HEK293 (cell line): ENCODE data around the gene CPT1C.

Experiments
- CTCF ChIA-PET: fragments of 350-600 bp; formaldehyde crosslinking; extraction: SDS; loops from one replicate; lab custom pipeline; 2021; ENCODE audit warnings: antibody characterized with exemption; lab: Yijun Ruan, JAX
- POLR2A ChIA-PET: fragments of 300-600 bp; formaldehyde crosslinking; extraction: SDS; loops from one replicate; lab custom pipeline; 2020; ENCODE audit warnings: antibody characterized with exemption, inconsistent platforms; lab: Yijun Ruan, JAX
- H3K27ac ChIP-seq: fragments of 200-500 bp; sonication (Bioruptor generic); 2 replicates; pipeline ENCODE4 v1.5.1; 2014; ENCODE audit warnings: low read depth, low read length, control low read depth, inconsistent platforms; ENCODE audit errors: extremely low read depth
- H3K36me3 ChIP-seq, 2 experiments: fragments of 200-500 bp in 1 of 2; sonication (Bioruptor generic) in 1 of 2; 1 replicate in 1 of 2; 2 replicates in 1 of 2; pipeline ENCODE4 v1.5.1; 2014 to 2017; ENCODE audit warnings: inconsistent platforms in 2 of 2, low read length in 2 of 2; ENCODE audit not compliant: control insufficient read depth in 2 of 2, insufficient read depth in 1 of 2
- H3K4me1 ChIP-seq: fragments of 200-500 bp; sonication (Bioruptor generic); 2 replicates; pipeline ENCODE4 v1.5.1; 2014; ENCODE audit warnings: mild to moderate bottlenecking, low read length, inconsistent platforms; ENCODE audit not compliant: control insufficient read depth, insufficient read depth
- H3K4me3 ChIP-seq: 2 replicates; pipeline ENCODE4 v1.5.1; 2011; ENCODE audit warnings: low read depth, mild to moderate bottlenecking, control low read depth, low read length, moderate library complexity
- H3K9me3 ChIP-seq: fragments of 200-500 bp; sonication (Bioruptor generic); 2 replicates; pipeline ENCODE4 v1.5.1; 2014; ENCODE audit warnings: low read depth, low read length, inconsistent platforms; ENCODE audit not compliant: control insufficient read depth, insufficient read depth
- BCL11B ChIP-seq: fragments of 450-650 bp; formaldehyde crosslinking; IDR thresholded peaks from 2 replicates; pipeline ENCODE4 v1.5.1; 2016; ENCODE audit warnings: low read depth, missing biosample characterization, missing genetic modification characterization
- MZF1 ChIP-seq: fragments of 450-650 bp; formaldehyde crosslinking; IDR thresholded peaks from 2 replicates; pipeline ENCODE4 v1.5.1; 2017; ENCODE audit warnings: missing biosample characterization, missing genetic modification characterization, borderline replicate concordance
- SCRT1 ChIP-seq: fragments of 450-650 bp; formaldehyde crosslinking; IDR thresholded peaks from 2 replicates; pipeline ENCODE4 v1.5.1; 2016; ENCODE audit warnings: missing biosample characterization, missing genetic modification characterization, borderline replicate concordance
- SP3 ChIP-seq: fragments of 450-650 bp; formaldehyde crosslinking; IDR thresholded peaks from 2 replicates; pipeline ENCODE4 v1.5.1; 2016; ENCODE audit warnings: missing biosample characterization, missing genetic modification characterization
- SP7 ChIP-seq: fragments of 450-650 bp; formaldehyde crosslinking; IDR thresholded peaks from 2 replicates; pipeline ENCODE4 v1.5.1; 2016; ENCODE audit warnings: missing biosample characterization, missing genetic modification characterization
- TRIM28 ChIP-seq: IDR thresholded peaks from 2 replicates; pipeline ENCODE4 v1.6.1; 2011; ENCODE audit warnings: low read length, control low read depth, borderline replicate concordance
- YY1 ChIP-seq: fragments of 450-650 bp; formaldehyde crosslinking; IDR thresholded peaks from 2 replicates; pipeline ENCODE4 v1.5.1; 2018; ENCODE audit warnings: missing biosample characterization, missing genetic modification characterization
- ZBTB17 ChIP-seq: fragments of 450-650 bp; formaldehyde crosslinking; IDR thresholded peaks from 2 replicates; pipeline ENCODE4 v1.5.1; 2016; ENCODE audit warnings: missing biosample characterization, missing genetic modification characterization
- ZBTB48 ChIP-seq: fragments of 450-650 bp; formaldehyde crosslinking; IDR thresholded peaks from 2 replicates; pipeline ENCODE4 v1.5.1; 2016; ENCODE audit warnings: missing biosample characterization, missing genetic modification characterization
- ZFP3 ChIP-seq: fragments of 450-650 bp; formaldehyde crosslinking; IDR thresholded peaks from 2 replicates; pipeline ENCODE4 v1.5.1; 2016; ENCODE audit warnings: low read depth, missing biosample characterization, missing genetic modification characterization
- ZFP41 ChIP-seq: fragments of 450-650 bp; formaldehyde crosslinking; IDR thresholded peaks from 2 replicates; pipeline ENCODE4 v1.5.1; 2016; ENCODE audit warnings: missing biosample characterization, missing genetic modification characterization, borderline replicate concordance
- ZNF114 ChIP-seq: fragments of 450-650 bp; formaldehyde crosslinking; IDR thresholded peaks from 2 replicates; pipeline ENCODE4 v1.5.0; 2017; ENCODE audit warnings: missing biosample characterization, missing genetic modification characterization
- ZNF157 ChIP-seq: fragments of 450-650 bp; formaldehyde crosslinking; IDR thresholded peaks from 2 replicates; pipeline ENCODE4 v1.5.1; 2016; ENCODE audit warnings: missing biosample characterization, missing genetic modification characterization
- ZNF16 ChIP-seq: fragments of 450-650 bp; formaldehyde crosslinking; IDR thresholded peaks from 2 replicates; pipeline ENCODE4 v1.5.1; 2016; ENCODE audit warnings: low read depth, missing biosample characterization, missing genetic modification characterization
- ZNF24 ChIP-seq: fragments of 450-650 bp; formaldehyde crosslinking; IDR thresholded peaks from 2 replicates; pipeline ENCODE4 v1.5.1; 2016; ENCODE audit warnings: missing biosample characterization, missing genetic modification characterization
- ZNF311 ChIP-seq: fragments of 450-650 bp; formaldehyde crosslinking; IDR thresholded peaks from 2 replicates; pipeline ENCODE4 v1.5.1; 2017; ENCODE audit warnings: missing biosample characterization, missing genetic modification characterization, borderline replicate concordance
- ZNF335 ChIP-seq: fragments of 450-650 bp; formaldehyde crosslinking; conservative IDR thresholded peaks from 2 replicates; pipeline ENCODE4 v1.5.1; 2016; ENCODE audit warnings: missing biosample characterization, missing genetic modification characterization
- ZNF350 ChIP-seq: fragments of 450-650 bp; formaldehyde crosslinking; IDR thresholded peaks from 2 replicates; pipeline ENCODE4 v1.5.0; 2017; ENCODE audit warnings: missing biosample characterization, mild to moderate bottlenecking, missing genetic modification characterization
- ZNF521 ChIP-seq: fragments of 450-650 bp; formaldehyde crosslinking; IDR thresholded peaks from 2 replicates; pipeline ENCODE4 v1.5.1; 2017; ENCODE audit warnings: missing biosample characterization, mild to moderate bottlenecking, missing genetic modification characterization
- ZNF529 ChIP-seq: fragments of 450-650 bp; formaldehyde crosslinking; IDR thresholded peaks from 2 replicates; pipeline ENCODE4 v1.5.1; 2017; ENCODE audit warnings: missing genetic modification characterization, missing biosample characterization; ENCODE audit not compliant: insufficient replicate concordance
- ZNF530 ChIP-seq: fragments of 450-650 bp; formaldehyde crosslinking; IDR thresholded peaks from 2 replicates; pipeline ENCODE4 v1.5.1; 2016; ENCODE audit warnings: low read depth, missing biosample characterization, missing genetic modification characterization
- ZNF544 ChIP-seq: fragments of 450-650 bp; formaldehyde crosslinking; IDR thresholded peaks from 2 replicates; pipeline ENCODE4 v1.5.0; 2017; ENCODE audit warnings: missing biosample characterization, missing genetic modification characterization
- ZNF621 ChIP-seq: fragments of 450-650 bp; formaldehyde crosslinking; IDR thresholded peaks from 2 replicates; pipeline ENCODE4 v1.5.1; 2017; ENCODE audit warnings: missing biosample characterization, missing genetic modification characterization
- ZNF658 ChIP-seq: fragments of 450-650 bp; formaldehyde crosslinking; IDR thresholded peaks from 2 replicates; pipeline ENCODE4; 2016; ENCODE audit warnings: missing biosample characterization, missing genetic modification characterization
- ZNF660 ChIP-seq: fragments of 450-650 bp; IDR thresholded peaks from 2 replicates; pipeline ENCODE4 v1.5.1; 2018; ENCODE audit warnings: missing biosample characterization, mild to moderate bottlenecking, missing genetic modification characterization
- ZNF776 ChIP-seq: fragments of 450-650 bp; formaldehyde crosslinking; IDR thresholded peaks from 2 replicates; pipeline ENCODE4 v1.5.0; 2017; ENCODE audit warnings: missing biosample characterization, missing genetic modification characterization, borderline replicate concordance
- ZNF792 ChIP-seq: fragments of 450-650 bp; formaldehyde crosslinking; IDR thresholded peaks from 2 replicates; pipeline ENCODE4 v1.5.1; 2016; ENCODE audit warnings: missing biosample characterization, missing genetic modification characterization
- ZSCAN30 ChIP-seq: fragments of 450-650 bp; IDR thresholded peaks from 2 replicates; pipeline ENCODE4 v1.5.1; 2018; ENCODE audit warnings: missing biosample characterization, mild to moderate bottlenecking, missing genetic modification characterization, moderate library complexity
- TF ChIP-seq, protein P1 (sequence below): fragments of 450-650 bp; formaldehyde crosslinking; IDR thresholded peaks from 2 replicates; pipeline ENCODE4 v1.5.1; 2017; ENCODE audit warnings: missing biosample characterization, missing genetic modification characterization
- TF ChIP-seq, protein P2 (sequence below): fragments of 450-650 bp; formaldehyde crosslinking; IDR thresholded peaks from 2 replicates; pipeline ENCODE4 v1.5.1; 2016; ENCODE audit warnings: missing biosample characterization, missing genetic modification characterization

CPT1C gene

DNA sequence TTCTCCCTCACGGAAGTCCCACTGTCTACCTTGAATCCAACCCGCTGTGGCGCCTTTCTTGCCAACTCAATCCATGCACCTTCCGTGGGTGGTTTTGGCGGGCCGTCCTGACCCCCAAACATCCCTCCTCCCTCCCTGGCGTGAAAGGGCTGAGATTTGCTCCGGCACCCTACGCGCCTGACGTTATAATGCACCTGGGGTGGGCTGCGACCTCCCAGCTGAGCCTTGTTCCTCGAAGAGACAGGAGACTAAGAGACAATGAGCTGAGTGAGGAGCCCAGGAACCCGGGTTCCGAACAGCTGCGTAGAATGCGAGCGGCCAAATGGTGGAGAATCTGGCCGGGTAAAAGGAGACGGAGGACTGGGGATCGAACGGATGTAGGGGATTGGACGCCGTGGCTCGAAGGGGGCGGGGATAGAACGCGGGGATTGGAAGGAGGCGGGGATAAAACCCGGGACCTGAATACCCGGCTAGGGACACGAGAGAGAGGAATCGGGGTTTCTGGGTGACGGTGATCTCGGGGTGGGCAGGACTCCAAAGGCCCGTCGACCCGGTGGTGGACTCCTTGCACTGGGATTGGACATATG, at the start of gene CPT1C (continued):
- TF ChIP-seq ZBTB48 (tag by site-specific recombination), result peak; percentile 22; the same call in 1 of the 2 replicates
- TF ChIP-seq ZNF311, result no peak
- TF ChIP-seq SP7, result peak; percentile 10; the same call in 1 of the 2 replicates
- peak; percentile 72 for TF ChIP-seq ZBTB17 (tag by site-specific recombination)
- no peak for TF ChIP-seq ZNF792 (tag by site-specific recombination)
- no peak for TF ChIP-seq ZNF776 (tag by site-specific recombination)
- no peak for TF ChIP-seq ZNF16 (tag by site-specific recombination)
- TF ChIP-seq ZNF350 (tag by site-specific recombination), result no peak
- no peak for TF ChIP-seq ZSCAN30 (tag by site-specific recombination)
- peak; percentile 96 for TF ChIP-seq MZF1 (tag by site-specific recombination)
- peak; percentile 27; the same call in 1 of the 2 replicates for TF ChIP-seq ZNF335
- TF ChIP-seq, protein P1, sequence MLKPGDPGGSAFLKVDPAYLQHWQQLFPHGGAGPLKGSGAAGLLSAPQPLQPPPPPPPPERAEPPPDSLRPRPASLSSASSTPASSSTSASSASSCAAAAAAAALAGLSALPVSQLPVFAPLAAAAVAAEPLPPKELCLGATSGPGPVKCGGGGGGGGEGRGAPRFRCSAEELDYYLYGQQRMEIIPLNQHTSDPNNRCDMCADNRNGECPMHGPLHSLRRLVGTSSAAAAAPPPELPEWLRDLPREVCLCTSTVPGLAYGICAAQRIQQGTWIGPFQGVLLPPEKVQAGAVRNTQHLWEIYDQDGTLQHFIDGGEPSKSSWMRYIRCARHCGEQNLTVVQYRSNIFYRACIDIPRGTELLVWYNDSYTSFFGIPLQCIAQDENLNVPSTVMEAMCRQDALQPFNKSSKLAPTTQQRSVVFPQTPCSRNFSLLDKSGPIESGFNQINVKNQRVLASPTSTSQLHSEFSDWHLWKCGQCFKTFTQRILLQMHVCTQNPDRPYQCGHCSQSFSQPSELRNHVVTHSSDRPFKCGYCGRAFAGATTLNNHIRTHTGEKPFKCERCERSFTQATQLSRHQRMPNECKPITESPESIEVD (tag by site-specific recombination), result no peak
- TF ChIP-seq ZNF529, result no peak
- TF ChIP-seq ZNF521 (tag by site-specific recombination), result no peak
- TF ChIP-seq SP3 (tag by site-specific recombination), result peak; percentile 37; the same call in 1 of the 2 replicates
- TF ChIP-seq, protein P2, sequence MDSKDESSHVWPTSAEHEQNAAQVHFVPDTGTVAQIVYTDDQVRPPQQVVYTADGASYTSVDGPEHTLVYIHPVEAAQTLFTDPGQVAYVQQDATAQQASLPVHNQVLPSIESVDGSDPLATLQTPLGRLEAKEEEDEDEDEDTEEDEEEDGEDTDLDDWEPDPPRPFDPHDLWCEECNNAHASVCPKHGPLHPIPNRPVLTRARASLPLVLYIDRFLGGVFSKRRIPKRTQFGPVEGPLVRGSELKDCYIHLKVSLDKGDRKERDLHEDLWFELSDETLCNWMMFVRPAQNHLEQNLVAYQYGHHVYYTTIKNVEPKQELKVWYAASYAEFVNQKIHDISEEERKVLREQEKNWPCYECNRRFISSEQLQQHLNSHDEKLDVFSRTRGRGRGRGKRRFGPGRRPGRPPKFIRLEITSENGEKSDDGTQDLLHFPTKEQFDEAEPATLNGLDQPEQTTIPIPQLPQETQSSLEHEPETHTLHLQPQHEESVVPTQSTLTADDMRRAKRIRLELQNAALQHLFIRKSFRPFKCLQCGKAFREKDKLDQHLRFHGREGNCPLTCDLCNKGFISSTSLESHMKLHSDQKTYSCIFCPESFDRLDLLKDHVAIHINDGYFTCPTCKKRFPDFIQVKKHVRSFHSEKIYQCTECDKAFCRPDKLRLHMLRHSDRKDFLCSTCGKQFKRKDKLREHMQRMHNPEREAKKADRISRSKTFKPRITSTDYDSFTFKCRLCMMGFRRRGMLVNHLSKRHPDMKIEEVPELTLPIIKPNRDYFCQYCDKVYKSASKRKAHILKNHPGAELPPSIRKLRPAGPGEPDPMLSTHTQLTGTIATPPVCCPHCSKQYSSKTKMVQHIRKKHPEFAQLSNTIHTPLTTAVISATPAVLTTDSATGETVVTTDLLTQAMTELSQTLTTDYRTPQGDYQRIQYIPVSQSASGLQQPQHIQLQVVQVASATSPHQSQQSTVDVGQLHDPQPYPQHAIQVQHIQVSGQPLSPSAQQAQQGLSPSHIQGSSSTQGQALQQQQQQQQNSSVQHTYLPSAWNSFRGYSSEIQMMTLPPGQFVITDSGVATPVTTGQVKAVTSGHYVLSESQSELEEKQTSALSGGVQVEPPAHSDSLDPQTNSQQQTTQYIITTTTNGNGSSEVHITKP (tag by site-specific recombination), result peak; percentile 23; the same call in 1 of the 2 replicates

DNA sequence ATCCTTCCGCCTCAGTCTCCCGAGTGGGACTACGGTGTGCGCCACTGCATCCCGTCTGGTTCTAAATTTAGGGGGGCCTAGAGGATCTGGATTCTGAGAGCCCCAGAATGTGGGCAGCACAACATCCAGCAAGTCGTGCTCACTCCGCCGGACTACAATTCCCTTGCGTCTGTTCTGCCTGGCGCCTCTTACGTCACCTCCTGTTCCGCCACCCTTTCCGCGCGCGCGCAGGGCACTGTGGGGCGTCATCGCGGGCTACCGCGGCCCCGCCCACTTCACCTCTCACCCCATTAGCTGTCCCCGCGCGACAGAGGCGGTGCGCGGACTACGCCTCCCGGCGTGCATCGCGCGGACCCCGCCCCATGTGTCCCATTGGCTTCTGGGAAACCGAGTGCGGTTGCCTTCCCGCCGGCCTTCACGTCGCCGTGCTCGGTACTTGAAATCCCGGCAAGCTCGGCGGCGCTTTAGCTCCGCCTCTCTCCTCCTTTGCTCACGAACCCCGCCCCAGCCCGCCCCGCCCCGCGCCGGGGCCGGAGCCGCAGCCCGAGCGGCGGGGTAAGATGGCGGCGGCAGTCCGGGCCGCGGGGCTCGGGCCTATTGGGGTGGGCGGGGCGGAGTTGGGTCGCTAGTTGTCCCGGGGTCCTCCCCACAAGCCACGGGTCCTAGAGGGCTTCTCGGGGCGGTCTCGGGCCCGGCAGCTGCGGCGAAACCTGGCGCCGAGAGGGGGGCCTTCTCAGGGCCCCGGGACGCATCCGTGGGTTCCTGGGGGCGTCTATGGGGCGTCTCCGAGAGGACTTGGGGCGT, 49.0 kb upstream of the CPT1C start, which contains the start of gene SCAF1:
SCAF1 (plus strand) TSS at position 522 of the 804 bp plus-strand sequence. CDS start 2,818 bp downstream, outside the sequence.
- Histone ChIP-seq H3K4me1 (peaks cover 31% of the 10 kb centered on the region), H3K27ac (peak within 1 kb of the TSS; percentile 98), H3K9me3 (no peaks in the 10 kb centered on the region), H3K36me3 (peaks cover 5 to 33% of the 10 kb centered on the region in 2 experiments; a peak in 2 of 3 replicates), H3K4me3 (peak within 1 kb of the TSS; percentile 78)
- ChIA-PET POLR2A (interaction anchor here (0.6 to 3.5 kb wide), 18 partner anchors 12 to 228 kb away, joined by 3 to 124 read pairs (median 4); partner anchors contain the start of genes BCL2L12, FUZ, IRF3 and NOSIP), CTCF (interaction anchor here (0.7 to 6.5 kb wide), 3 partner anchors 31 to 423 kb away, joined by 3 to 59 read pairs (median 9); no protein-coding TSS in a partner anchor)
- TF ChIP-seq ZNF530 (tag by site-specific recombination) (no peak), ZNF660 (peak; percentile 18; the same call in 1 of the 2 replicates), SCRT1 (no peak), ZNF16 (tag by site-specific recombination) (no peak), ZNF114 (tag by site-specific recombination) (no peak), ZNF776 (tag by site-specific recombination) (no peak), YY1 (tag by site-specific recombination) (0 out of 2 replicates have a peak, but pooled peaks have one; percentile 47), ZFP3 (tag by site-specific recombination) (no peak), ZNF621 (tag by site-specific recombination) (no peak), TRIM28 (0 out of 2 replicates have a peak, but pooled peaks have one; percentile 23), ZFP41 (tag by site-specific recombination) (no peak), BCL11B (peak; percentile 78; the same call in 1 of the 2 replicates), ZNF24 (tag by site-specific recombination) (0 out of 2 replicates have a peak, but pooled peaks have one; percentile 18), ZNF658 (tag by site-specific recombination) (no peak), ZNF157 (tag by site-specific recombination) (no peak), ZNF544 (tag by site-specific recombination) (no peak)
